Immature natural killer cell (primary cell): ENCODE measurements around the gene NMT2. TPM values are rescaled to one million over a fixed set of nuclear protein-coding genes. Genes with fewer than 3 reads are reported as not detected.

Experiments used
- DNase-seq, 3 donors: peaks; one replicate each; pipeline ENCODE4 v3.0.0; 2022; ENCODE audit warnings: mixed read lengths in 1 of 3
- H3K27ac Mint-ChIP-seq, 6 donors: one replicate each; pipeline ENCODE4 v1.8.0; 2020; ENCODE audit warnings: mixed read lengths in 6 of 6, mild to moderate bottlenecking in 5 of 6, inconsistent platforms in 4 of 6, moderate library complexity in 3 of 6
- H3K27me3 Mint-ChIP-seq, 3 donors: one replicate each; pipeline ENCODE4 v1.8.0; 2020 to 2021; ENCODE audit warnings: low read depth in 3 of 3, mild to moderate bottlenecking in 3 of 3, mixed read lengths in 3 of 3, moderate library complexity in 3 of 3, inconsistent platforms in 1 of 3
- H3K36me3 Mint-ChIP-seq, 3 donors: one replicate each; pipeline ENCODE4 v1.8.0; 2020; ENCODE audit warnings: mixed read lengths in 3 of 3, inconsistent platforms in 2 of 3, mild to moderate bottlenecking in 2 of 3
- H3K4me1 Mint-ChIP-seq, 2 donors: one replicate each; pipeline ENCODE4 v1.8.0; 2020; ENCODE audit warnings: inconsistent platforms in 2 of 2, mild to moderate bottlenecking in 2 of 2, mixed read lengths in 2 of 2, moderate library complexity in 1 of 2
- H3K4me3 Mint-ChIP-seq, 5 donors: one replicate each; pipeline ENCODE4 v1.8.0; 2020; ENCODE audit warnings: mild to moderate bottlenecking in 5 of 5, mixed read lengths in 5 of 5, inconsistent platforms in 3 of 5, moderate library complexity in 3 of 5
- H3K9me3 Mint-ChIP-seq, 6 donors: one replicate each; pipeline ENCODE4 v1.8.0; 2020; ENCODE audit warnings: mild to moderate bottlenecking in 6 of 6, mixed read lengths in 6 of 6, inconsistent platforms in 4 of 6, moderate library complexity in 3 of 6
- polyA plus RNA-seq, 3 donors: library from polyadenylated mRNA; unstranded; fragments of 300-500 nt; fragmentation: Illumina TruSeq; gene quantifications; one replicate each; pipeline ENCODE4 v1.2.3, GENCODE V29; 2021

NMT2 gene
- polyA plus RNA-seq, 3 donors from 2014 or later: 22.2 to 38.0 (median 24.7) TPM

GRCh38 chr10:15169555-15170401 lies 1.3 kb upstream of the NMT2 start:
- Mint-ChIP-seq H3K36me3 (no peaks in the 10 kb centered on the region), H3K4me1 (peaks cover 55 to 67% of the 10 kb centered on the region in 2 donors), H3K9me3 (no peaks in the 10 kb centered on the region), H3K27me3 (peaks cover 4 to 5% (median 4%) of the 10 kb centered on the region in 3 donors), H3K27ac (peak overlapping the region; percentile 82 to 95 (median 92)), H3K4me3 (peak overlapping the region; percentile 79 to 89 (median 83))
- DNase-seq: peak; percentile 67 to 72 (median 67)

GRCh38 chr10:15168786-15169554 lies 477 bp upstream of the NMT2 start:
- H3K9me3 Mint-ChIP-seq: no peaks in the 10 kb centered on the region
- peak overlapping the region; percentile 82 to 95 (median 92) for H3K27ac Mint-ChIP-seq
- peaks cover 3 to 4% (median 4%) of the 10 kb centered on the region in 3 donors for H3K27me3 Mint-ChIP-seq
- peak; percentile 90 to 92 (median 90) for DNase-seq
- H3K36me3 Mint-ChIP-seq: no peaks in the 10 kb centered on the region
- H3K4me3 Mint-ChIP-seq: peak overlapping the region; percentile 79 to 89 (median 83)
- H3K4me1 Mint-ChIP-seq: peaks cover 55 to 73% of the 10 kb centered on the region in 2 donors

GRCh38 chr10:15167411-15168290 lies 842 bp downstream of the NMT2 start:
- H3K4me3 Mint-ChIP-seq: peak overlapping the region; percentile 90 to 95 (median 94)
- H3K27me3 Mint-ChIP-seq: peaks cover 3 to 4% (median 3%) of the 10 kb centered on the region in 3 donors
- H3K9me3 Mint-ChIP-seq: no peaks in the 10 kb centered on the region
- H3K36me3 Mint-ChIP-seq: no peaks in the 10 kb centered on the region
- H3K27ac Mint-ChIP-seq: peak overlapping the region; percentile 67 to 93 (median 88)
- H3K4me1 Mint-ChIP-seq: peaks cover 47 to 73% of the 10 kb centered on the region in 2 donors
- peak; percentile 48 to 49 (median 49) for DNase-seq

GRCh38 chr10:15166325-15166724 lies 2.2 kb downstream of the NMT2 start:
- Mint-ChIP-seq H3K36me3 (no peaks in the 10 kb centered on the region), H3K27me3 (peaks cover 3 to 4% (median 3%) of the 10 kb centered on the region in 3 donors), H3K9me3 (no peaks in the 10 kb centered on the region), H3K27ac (peak overlapping the region in 2 of 6 donors; percentile 13 to 89), H3K4me3 (peak overlapping the region; percentile 33 to 94 (median 89)), H3K4me1 (peaks cover 42 to 73% of the 10 kb centered on the region in 2 donors)
- no peak for DNase-seq

GRCh38 chr10:15163253-15163828 lies 5.2 kb downstream of the NMT2 start:
- Mint-ChIP-seq H3K4me3 (no peak overlapping the region), H3K36me3 (no peaks in the 10 kb centered on the region), H3K27ac (peak overlapping the region in 1 of 6 donors; percentile 12), H3K27me3 (peaks cover under 1 to 4% (median 2%) of the 10 kb centered on the region in 3 donors), H3K4me1 (peaks cover 26 to 59% of the 10 kb centered on the region in 2 donors), H3K9me3 (no peaks in the 10 kb centered on the region)
- no peak for DNase-seq

- no peaks in the 10 kb centered on the region for H3K9me3 Mint-ChIP-seq
- peaks cover 16 to 36% of the 10 kb centered on the region in 2 donors for H3K4me1 Mint-ChIP-seq
- peaks cover 0 to 2% (median 0%) of the 10 kb centered on the region in 3 donors for H3K27me3 Mint-ChIP-seq
- no peak for DNase-seq
- H3K4me3 Mint-ChIP-seq: no peak overlapping the region
- peaks cover 0 to 4% (median 0%) of the 10 kb centered on the region in 3 donors for H3K36me3 Mint-ChIP-seq
- H3K27ac Mint-ChIP-seq: no peak overlapping the region
These were observed 9.5 kb downstream of the NMT2 start for GRCh38 chr10:15158972-15159371.

GRCh38 chr10:15158448-15158847 lies 10.0 kb downstream of the NMT2 start:
- Mint-ChIP-seq H3K9me3 (no peaks in the 10 kb centered on the region), H3K27me3 (peaks cover 0 to 2% (median 0%) of the 10 kb centered on the region in 3 donors), H3K4me1 (peaks cover 16 to 31% of the 10 kb centered on the region in 2 donors), H3K36me3 (peaks cover 0 to 4% (median 0%) of the 10 kb centered on the region in 3 donors), H3K4me3 (no peak overlapping the region), H3K27ac (no peak overlapping the region)
- no peak for DNase-seq

GRCh38 chr10:15155978-15156656 lies 12.4 kb downstream of the NMT2 start:
- peaks cover 27 to 42% of the 10 kb centered on the region in 2 donors for H3K4me1 Mint-ChIP-seq
- no peak overlapping the region for H3K4me3 Mint-ChIP-seq
- DNase-seq: no peak
- peak overlapping the region in 1 of 6 donors; percentile 2 for H3K27ac Mint-ChIP-seq
- peaks cover 0 to 2% (median 0%) of the 10 kb centered on the region in 3 donors for H3K27me3 Mint-ChIP-seq
- H3K9me3 Mint-ChIP-seq: no peaks in the 10 kb centered on the region
- peaks cover 0 to 4% (median 0%) of the 10 kb centered on the region in 3 donors for H3K36me3 Mint-ChIP-seq

GRCh38 chr10:15152556-15152955 lies 15.9 kb downstream of the NMT2 start:
- Mint-ChIP-seq H3K36me3 (peaks cover 0 to 4% (median 0%) of the 10 kb centered on the region in 3 donors), H3K27ac (no peak overlapping the region), H3K27me3 (peaks cover 0 to 2% (median 0%) of the 10 kb centered on the region in 3 donors), H3K4me1 (peaks cover 28 to 29% of the 10 kb centered on the region in 2 donors), H3K9me3 (no peaks in the 10 kb centered on the region), H3K4me3 (no peak overlapping the region)
- no peak for DNase-seq

- DNase-seq: no peak
- H3K4me3 Mint-ChIP-seq: no peak overlapping the region
- H3K36me3 Mint-ChIP-seq: no peaks in the 10 kb centered on the region
- H3K9me3 Mint-ChIP-seq: no peaks in the 10 kb centered on the region
- H3K4me1 Mint-ChIP-seq: peaks cover 31 to 35% of the 10 kb centered on the region in 2 donors
- H3K27me3 Mint-ChIP-seq: peaks cover 0 to 5% (median 0%) of the 10 kb centered on the region in 3 donors
- no peak overlapping the region for H3K27ac Mint-ChIP-seq
These were observed 17.9 kb downstream of the NMT2 start for GRCh38 chr10:15150563-15150962.

- Mint-ChIP-seq H3K4me3 (no peak overlapping the region), H3K4me1 (peaks cover 37 to 46% of the 10 kb centered on the region in 2 donors), H3K27ac (no peak overlapping the region), H3K9me3 (no peaks in the 10 kb centered on the region), H3K36me3 (no peaks in the 10 kb centered on the region), H3K27me3 (peaks cover 0 to 3% (median 0%) of the 10 kb centered on the region in 3 donors)
- no peak for DNase-seq
These were observed 19.3 kb downstream of the NMT2 start for GRCh38 chr10:15149042-15149771.
